ENCODE results near the gene LIPN. TPM values are rescaled to one million over a fixed set of nuclear protein-coding genes. Genes with fewer than 3 reads are reported as not detected.

Gene LIPN
- total and polyA plus RNA-seq, 2 experiments from 2014 or later = not detected

DNA sequence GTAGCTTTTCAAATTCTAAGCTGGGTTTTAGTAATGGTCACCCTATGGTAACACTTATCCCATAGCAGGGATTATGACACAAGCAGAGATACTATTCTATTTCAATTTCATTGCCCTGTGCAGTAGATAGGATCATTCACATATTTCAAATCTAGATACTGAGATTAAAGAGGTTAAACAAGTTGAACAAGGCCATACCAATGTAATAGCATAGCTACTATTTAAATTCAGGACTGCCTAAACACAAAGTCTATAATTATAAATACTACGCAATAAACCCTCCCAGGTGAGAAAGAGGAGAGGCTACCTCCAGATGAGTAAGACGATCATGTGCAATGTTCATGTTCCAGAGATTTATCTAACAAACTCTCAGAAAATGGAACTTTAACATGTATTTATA is 43.8 kb downstream of the LIPN start:
- H3K27ac Mint-ChIP-seq = no peak overlapping the region
- no peaks in the 10 kb centered on the region for H3K79me2 ChIP-seq (replicated peaks; ENCODE audit: insufficient read depth)
- H3K4me3 Mint-ChIP-seq = no peak overlapping the region
- DNase-seq (ENCODE audit: low spot score) = no peak
- no peaks in the 10 kb centered on the region for H3K9me2 ChIP-seq (ENCODE audit: insufficient read depth)
- H3K27ac ChIP-seq (ENCODE audit: low read depth) = no peak overlapping the region
- ATAC-seq = no peak
- H3K9me3 Mint-ChIP-seq = no peaks in the 10 kb centered on the region
- no peaks in the 10 kb centered on the region for H3K36me3 Mint-ChIP-seq (ENCODE audit: low read depth)
- no peaks in the 10 kb centered on the region for H3K4me1 ChIP-seq (ENCODE audit: insufficient read depth)
- H3K27me3 ChIP-seq (ENCODE audit: insufficient read depth) = no peaks in the 10 kb centered on the region
- H3K4me2 ChIP-seq = no peak overlapping the region
- no peaks in the 10 kb centered on the region for H4K20me1 ChIP-seq (replicated peaks; ENCODE audit: insufficient read depth)
- peaks cover 9% of the 10 kb centered on the region; the same call in 2 of the 3 replicates for H3K4me1 Mint-ChIP-seq
- no peaks in the 10 kb centered on the region for H3K36me3 ChIP-seq (ENCODE audit: insufficient read depth)
- H3K4me3 ChIP-seq = no peak overlapping the region
- H3F3A ChIP-seq (replicated peaks; ENCODE audit: low read depth) = no peaks in the 10 kb centered on the region
- no peaks in the 10 kb centered on the region for H3K27me3 Mint-ChIP-seq (ENCODE audit: insufficient read depth, low read depth, poor library complexity)
- TF ChIP-seq, protein P1, sequence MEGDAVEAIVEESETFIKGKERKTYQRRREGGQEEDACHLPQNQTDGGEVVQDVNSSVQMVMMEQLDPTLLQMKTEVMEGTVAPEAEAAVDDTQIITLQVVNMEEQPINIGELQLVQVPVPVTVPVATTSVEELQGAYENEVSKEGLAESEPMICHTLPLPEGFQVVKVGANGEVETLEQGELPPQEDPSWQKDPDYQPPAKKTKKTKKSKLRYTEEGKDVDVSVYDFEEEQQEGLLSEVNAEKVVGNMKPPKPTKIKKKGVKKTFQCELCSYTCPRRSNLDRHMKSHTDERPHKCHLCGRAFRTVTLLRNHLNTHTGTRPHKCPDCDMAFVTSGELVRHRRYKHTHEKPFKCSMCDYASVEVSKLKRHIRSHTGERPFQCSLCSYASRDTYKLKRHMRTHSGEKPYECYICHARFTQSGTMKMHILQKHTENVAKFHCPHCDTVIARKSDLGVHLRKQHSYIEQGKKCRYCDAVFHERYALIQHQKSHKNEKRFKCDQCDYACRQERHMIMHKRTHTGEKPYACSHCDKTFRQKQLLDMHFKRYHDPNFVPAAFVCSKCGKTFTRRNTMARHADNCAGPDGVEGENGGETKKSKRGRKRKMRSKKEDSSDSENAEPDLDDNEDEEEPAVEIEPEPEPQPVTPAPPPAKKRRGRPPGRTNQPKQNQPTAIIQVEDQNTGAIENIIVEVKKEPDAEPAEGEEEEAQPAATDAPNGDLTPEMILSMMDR (conservative IDR thresholded peaks at IDR 0.05; ENCODE audit: low read depth in 2 of 2) = no peak
- no peak for TF ChIP-seq ZNF462 (CRISPR knock-in tag; IDR thresholded peaks at IDR 0.05)
- TF ChIP-seq, protein P2, sequence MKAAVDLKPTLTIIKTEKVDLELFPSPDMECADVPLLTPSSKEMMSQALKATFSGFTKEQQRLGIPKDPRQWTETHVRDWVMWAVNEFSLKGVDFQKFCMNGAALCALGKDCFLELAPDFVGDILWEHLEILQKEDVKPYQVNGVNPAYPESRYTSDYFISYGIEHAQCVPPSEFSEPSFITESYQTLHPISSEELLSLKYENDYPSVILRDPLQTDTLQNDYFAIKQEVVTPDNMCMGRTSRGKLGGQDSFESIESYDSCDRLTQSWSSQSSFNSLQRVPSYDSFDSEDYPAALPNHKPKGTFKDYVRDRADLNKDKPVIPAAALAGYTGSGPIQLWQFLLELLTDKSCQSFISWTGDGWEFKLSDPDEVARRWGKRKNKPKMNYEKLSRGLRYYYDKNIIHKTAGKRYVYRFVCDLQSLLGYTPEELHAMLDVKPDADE (IDR thresholded peaks at IDR 0.05) = no peak
- TF ChIP-seq STAT1 (IDR thresholded peaks at IDR 0.05; ENCODE audit: unreplicated experiment) = no peak
- TF ChIP-seq EZH2 (IDR thresholded peaks at IDR 0.05; ENCODE audit: low read depth, unreplicated experiment) = no peak
- no peak for TF ChIP-seq POLR2AphosphoS5 (IDR thresholded peaks at IDR 0.05; ENCODE audit: low read depth)
- TF ChIP-seq REST (IDR thresholded peaks at IDR 0.05; ENCODE audit: unreplicated experiment) = no peak
- TF ChIP-seq ZNF331 (CRISPR knock-in tag; IDR thresholded peaks at IDR 0.05; ENCODE audit: low read depth) = no peak
- no peak for TF ChIP-seq NANOG (IDR thresholded peaks at IDR 0.05; ENCODE audit: borderline replicate concordance)
- no peak overlapping the region for H2AFZ ChIP-seq

Measured in GM23338 (cell line).